Neural crest cell (in vitro differentiated cells): ENCODE data around the gene TDRD9. TPM values are rescaled to one million over a fixed set of nuclear protein-coding genes. Genes with fewer than 3 reads are reported as not detected.

Source experiments
- DNase-seq: peaks from one replicate; pipeline ENCODE4 v3.0.0; 2021; ENCODE audit warnings: low read depth, mixed read lengths, low spot score
- H3K27ac Mint-ChIP-seq: one replicate; pipeline ENCODE4 v1.8.0; 2021; ENCODE audit warnings: mild to moderate bottlenecking, mixed read lengths; ENCODE audit not compliant: unreplicated experiment
- H3K27me3 Mint-ChIP-seq: 2 replicates; pipeline ENCODE4 v1.8.0; 2021; ENCODE audit warnings: low read depth, mild to moderate bottlenecking, mixed read lengths
- H3K36me3 Mint-ChIP-seq: 2 replicates; pipeline ENCODE4 v1.8.0; 2021; ENCODE audit warnings: low read depth, mild to moderate bottlenecking, mixed read lengths
- H3K4me1 Mint-ChIP-seq: 2 replicates; pipeline ENCODE4 v1.8.0; 2021; ENCODE audit warnings: mixed read lengths
- H3K4me3 Mint-ChIP-seq: one replicate; pipeline ENCODE4 v1.8.0; 2021; ENCODE audit warnings: mild to moderate bottlenecking, mixed read lengths
- H3K9me3 Mint-ChIP-seq: 2 replicates; pipeline ENCODE4 v1.8.0; 2021; ENCODE audit warnings: mixed read lengths
- total RNA-seq: library from RNA; stranded (reverse); gene quantifications from 2 replicates; pipeline ENCODE4 v1.2.1, GENCODE V29; 2021
- TF ChIP-seq, protein P1 (sequence below): fragments of 200-600 bp; sonication (generic); conservative IDR thresholded peaks from 2 replicates; pipeline ENCODE4 v1.5.0; 2021; ENCODE audit warnings: antibody characterized with exemption, mild to moderate bottlenecking

TDRD9 gene
- total RNA-seq, 1 donor from 2014 or later, result not detected

DNA sequence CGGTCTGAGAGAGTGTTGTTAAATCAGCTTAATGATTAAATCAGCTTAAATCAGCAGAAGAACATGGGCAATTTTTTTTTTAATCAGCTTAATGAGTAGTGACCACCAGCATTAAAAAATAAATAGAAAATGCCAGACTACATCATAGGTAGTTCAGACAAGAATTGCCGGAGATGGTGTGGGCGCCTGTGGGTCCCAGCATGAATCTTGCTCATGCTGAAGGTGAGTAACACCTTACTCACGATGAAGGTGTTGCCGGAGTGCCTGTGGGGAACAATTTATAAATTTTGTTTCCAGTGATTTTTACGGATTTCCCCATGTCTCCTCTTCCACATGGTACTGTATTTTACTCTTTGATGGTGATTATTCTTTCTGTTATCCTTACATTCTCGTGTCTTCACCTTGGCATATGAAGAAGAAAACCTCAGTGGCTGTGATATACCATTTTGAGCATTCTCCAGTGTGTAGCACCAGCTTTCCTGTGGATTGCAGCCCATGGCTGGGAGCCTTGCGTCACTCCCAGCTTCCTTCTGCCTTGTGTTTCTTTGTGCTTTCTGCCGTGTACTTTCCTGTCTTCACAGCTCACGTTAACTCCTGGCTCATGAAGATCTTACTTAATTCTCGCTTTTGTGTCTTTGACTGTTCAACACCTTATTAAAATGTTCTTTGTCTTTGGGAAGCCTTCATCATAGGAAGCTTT, 4.7 kb downstream of the TDRD9 start:
- DNase-seq, result no peak
- H3K4me3 Mint-ChIP-seq, result no peak overlapping the region
- H3K27me3 Mint-ChIP-seq, result peaks cover 42% of the 10 kb centered on the region
- H3K27ac Mint-ChIP-seq, result no peak overlapping the region
- TF ChIP-seq, protein P1, sequence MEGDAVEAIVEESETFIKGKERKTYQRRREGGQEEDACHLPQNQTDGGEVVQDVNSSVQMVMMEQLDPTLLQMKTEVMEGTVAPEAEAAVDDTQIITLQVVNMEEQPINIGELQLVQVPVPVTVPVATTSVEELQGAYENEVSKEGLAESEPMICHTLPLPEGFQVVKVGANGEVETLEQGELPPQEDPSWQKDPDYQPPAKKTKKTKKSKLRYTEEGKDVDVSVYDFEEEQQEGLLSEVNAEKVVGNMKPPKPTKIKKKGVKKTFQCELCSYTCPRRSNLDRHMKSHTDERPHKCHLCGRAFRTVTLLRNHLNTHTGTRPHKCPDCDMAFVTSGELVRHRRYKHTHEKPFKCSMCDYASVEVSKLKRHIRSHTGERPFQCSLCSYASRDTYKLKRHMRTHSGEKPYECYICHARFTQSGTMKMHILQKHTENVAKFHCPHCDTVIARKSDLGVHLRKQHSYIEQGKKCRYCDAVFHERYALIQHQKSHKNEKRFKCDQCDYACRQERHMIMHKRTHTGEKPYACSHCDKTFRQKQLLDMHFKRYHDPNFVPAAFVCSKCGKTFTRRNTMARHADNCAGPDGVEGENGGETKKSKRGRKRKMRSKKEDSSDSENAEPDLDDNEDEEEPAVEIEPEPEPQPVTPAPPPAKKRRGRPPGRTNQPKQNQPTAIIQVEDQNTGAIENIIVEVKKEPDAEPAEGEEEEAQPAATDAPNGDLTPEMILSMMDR, result no peak
- no peaks in the 10 kb centered on the region for H3K36me3 Mint-ChIP-seq
- no peaks in the 10 kb centered on the region for H3K9me3 Mint-ChIP-seq
- H3K4me1 Mint-ChIP-seq, result no peaks in the 10 kb centered on the region

DNA sequence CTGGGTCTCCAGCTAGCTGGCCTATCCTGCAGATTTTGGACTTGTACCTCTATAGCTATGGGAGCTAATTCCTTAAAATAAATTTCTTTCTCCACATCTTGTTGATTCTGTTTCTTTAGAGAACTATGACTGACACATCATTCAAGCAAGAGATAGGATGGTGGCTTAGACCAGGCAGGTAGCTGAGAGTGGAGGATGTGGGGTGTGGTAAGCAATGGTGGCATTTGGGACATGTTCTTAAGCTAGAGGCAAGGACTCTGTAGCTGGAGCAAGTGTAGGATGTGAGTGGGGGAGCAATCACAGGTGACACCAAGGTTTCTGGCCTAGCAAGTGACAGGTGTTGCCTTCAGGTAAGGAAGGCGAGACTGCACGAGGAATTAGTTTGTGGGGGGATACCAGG, 6.8 kb downstream of the TDRD9 start:
- DNase-seq, result no peak
- Mint-ChIP-seq H3K4me3 (no peak overlapping the region), H3K36me3 (no peaks in the 10 kb centered on the region), H3K27me3 (peaks cover 58% of the 10 kb centered on the region), H3K9me3 (no peaks in the 10 kb centered on the region), H3K4me1 (no peaks in the 10 kb centered on the region), H3K27ac (no peak overlapping the region)
- TF ChIP-seq, protein P1, result no peak

DNA sequence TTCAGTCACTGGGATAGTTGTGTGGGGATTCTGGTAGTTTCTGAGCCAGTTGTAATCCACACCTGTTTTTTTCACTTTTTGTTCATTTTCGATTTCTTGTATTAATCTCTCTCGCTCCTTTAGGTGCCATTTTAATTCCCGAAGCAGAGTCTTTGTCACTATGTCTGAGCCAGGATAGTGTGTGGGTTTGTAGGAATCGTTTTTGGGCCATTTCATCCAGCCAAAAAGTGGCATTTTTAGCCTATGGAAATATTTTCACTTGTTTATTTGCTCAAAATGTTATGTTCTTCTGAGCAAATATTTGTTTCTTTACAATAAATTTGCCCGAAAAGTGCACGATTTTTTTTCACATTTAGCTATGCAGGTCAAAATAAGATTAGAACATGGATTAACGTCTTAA, 13.2 kb downstream of the TDRD9 start:
- Mint-ChIP-seq H3K4me3 (no peak overlapping the region), H3K4me1 (no peaks in the 10 kb centered on the region), H3K27me3 (peaks cover 90% of the 10 kb centered on the region), H3K36me3 (no peaks in the 10 kb centered on the region), H3K27ac (no peak overlapping the region), H3K9me3 (peaks cover under 1% of the 10 kb centered on the region)
- no peak for DNase-seq
- TF ChIP-seq, protein P1, result no peak

DNA sequence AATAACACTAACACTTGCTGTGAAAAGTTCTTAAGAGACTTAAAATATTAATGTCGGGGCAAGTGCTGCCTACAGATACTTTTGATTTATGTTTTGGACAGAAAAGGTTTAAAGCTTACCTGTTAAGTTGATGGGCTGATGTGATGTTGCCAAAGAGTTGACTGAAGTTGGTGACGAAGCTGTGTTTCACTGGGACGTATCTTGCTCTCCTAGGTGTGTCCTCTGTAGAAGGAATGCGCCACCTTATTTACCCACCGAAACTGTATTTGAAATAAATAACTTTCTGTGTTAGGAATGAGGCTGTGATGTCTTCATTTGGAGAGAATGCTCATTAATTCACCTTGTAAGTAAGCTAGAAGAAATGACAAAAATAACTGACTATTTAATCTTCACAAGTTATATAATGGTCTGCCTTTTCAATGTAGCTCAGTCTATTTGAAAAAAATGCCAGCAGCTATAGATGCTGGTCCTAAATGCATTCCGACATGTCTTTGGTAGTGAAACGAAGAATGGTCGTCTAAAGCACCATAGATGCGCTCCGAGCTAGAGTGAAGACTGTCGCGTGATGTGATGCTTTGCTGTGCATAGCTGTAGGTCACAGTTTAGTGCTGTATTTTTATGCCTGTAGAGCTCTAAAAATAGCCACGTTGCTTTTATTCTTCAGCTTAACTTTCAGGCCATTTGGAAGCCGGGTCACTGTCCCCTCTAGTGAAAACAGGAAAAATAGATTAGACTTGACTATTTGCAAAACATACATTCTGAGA, 13.9 kb downstream of the TDRD9 start, which contains the start of gene RD3L:
Gene RD3L (minus strand): TSS at position 557 of the 764 bp plus-strand sequence. CDS start 834 bp downstream, outside the sequence.
- Mint-ChIP-seq H3K4me3 (no peak within 1 kb of the TSS), H3K4me1 (no peaks in the 10 kb centered on the region), H3K36me3 (no peaks in the 10 kb centered on the region), H3K9me3 (peaks cover 6% of the 10 kb centered on the region), H3K27ac (no peak within 1 kb of the TSS), H3K27me3 (peaks cover 89% of the 10 kb centered on the region)
- TF ChIP-seq, protein P1, result no peak
- DNase-seq, result no peak

DNA sequence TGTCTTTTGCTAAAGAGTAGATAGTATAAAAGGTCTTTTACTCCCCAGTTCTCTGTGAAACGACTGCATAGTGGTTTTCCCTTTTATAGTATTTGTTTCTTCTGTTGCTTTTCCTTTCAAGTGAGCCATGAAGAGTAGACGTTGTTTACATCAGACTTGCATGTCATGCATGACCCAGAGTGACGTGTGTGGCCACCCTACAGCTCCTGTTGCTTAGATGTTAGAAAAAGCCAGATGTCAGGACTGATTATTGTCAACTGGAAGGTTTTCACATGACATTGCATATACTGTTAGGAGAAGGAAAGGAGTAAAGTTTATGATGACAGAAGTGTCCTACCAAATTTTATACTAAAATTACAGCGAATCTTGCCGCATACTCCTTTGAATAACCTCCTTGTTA, 15.4 kb downstream of the TDRD9 start:
- H3K9me3 Mint-ChIP-seq, result peaks cover 6% of the 10 kb centered on the region
- H3K27me3 Mint-ChIP-seq, result peaks cover 74% of the 10 kb centered on the region
- TF ChIP-seq, protein P1, result no peak
- no peaks in the 10 kb centered on the region for H3K36me3 Mint-ChIP-seq
- no peak overlapping the region for H3K27ac Mint-ChIP-seq
- H3K4me1 Mint-ChIP-seq, result peaks cover under 1% of the 10 kb centered on the region
- DNase-seq, result no peak
- no peak overlapping the region for H3K4me3 Mint-ChIP-seq
